Right cardiac atrium (tissue), 5 donors: ENCODE data around the gene ALPK3. TPM values are rescaled to one million over a fixed set of nuclear protein-coding genes. Genes with fewer than 3 reads are reported as not detected.

Experiments
- ATAC-seq, 2 donors: fragments of 200-7000 bp; cut with Tn5 transposase; one replicate each; pipeline versions ENCODE4 v1.8.0 to v1.9.1; 2020; ENCODE audit warnings: moderate library complexity in 2 of 2, mild to moderate bottlenecking in 1 of 2
- DNase-seq, 3 donors: peaks; one replicate each; pipeline ENCODE4 v3.0.0-alpha.2; 2020
- H3K27ac ChIP-seq: one replicate; pipeline ENCODE4 v1.5.1; 2013; ENCODE audit warnings: mild to moderate bottlenecking, low read length, control low read depth, moderate library complexity
- H3K27me3 ChIP-seq: one replicate; pipeline ENCODE4 v1.6.1; 2013; ENCODE audit not compliant: control insufficient read depth, insufficient read depth
- H3K4me1 ChIP-seq: one replicate; pipeline ENCODE4 v1.6.1; 2013; ENCODE audit warnings: low read length; ENCODE audit not compliant: control insufficient read depth, insufficient read depth
- H3K4me3 ChIP-seq: one replicate; pipeline ENCODE4 v1.5.1; 2013; ENCODE audit warnings: low read length, control low read depth
- H3K9me3 ChIP-seq: one replicate; pipeline ENCODE4 v1.6.1; 2013; ENCODE audit warnings: low read length; ENCODE audit not compliant: control insufficient read depth
- WGBS: extraction: QIAGEN DNeasy Blood & Tissue Kit; methylation state at CpG from one replicate; pipeline ENCODE4 v1.1.7; 2013; 5-methylcytosine and 5-hydroxymethylcytosine counted together
- intact Hi-C, 4 donors: fragments of 100-400 bp; cut with DNase I; formaldehyde crosslinking; loops; one replicate each; pipeline versions ENCODE4 v1.11.0 to v1.14.0; 2022 to 2023
- polyA plus RNA-seq: library from polyadenylated mRNA; stranded (reverse); fragments of 200-250 nt; gene quantifications from one replicate; pipeline ENCODE4 v1.2.3, GENCODE V29; 2013
- total RNA-seq, 4 donors: library from RNA; stranded (reverse); fragmentation: NEBNext Ultra II Directional; extraction: Animal tissue kit (Norgen Biotek cat#: 25700); gene quantifications; one replicate each; pipeline ENCODE4 v1.2.1, GENCODE V29; 2021
- donor health status: healthy with polysubstance abuse.
- donor health status: DM: no; HTN: yes; CAD: no.
- donor health status: DM: no; HTN: no; CAD: no.
- donor health status: DM: no; HTN: yes; CAD: no; lungs with severe emphysema.
- donor health status: DM: yes; HTN: yes; CAD: no.

Gene ALPK3
- total and polyA plus RNA-seq, 5 donors = 65.8 to 95.2 (median 77.6) TPM

DNA sequence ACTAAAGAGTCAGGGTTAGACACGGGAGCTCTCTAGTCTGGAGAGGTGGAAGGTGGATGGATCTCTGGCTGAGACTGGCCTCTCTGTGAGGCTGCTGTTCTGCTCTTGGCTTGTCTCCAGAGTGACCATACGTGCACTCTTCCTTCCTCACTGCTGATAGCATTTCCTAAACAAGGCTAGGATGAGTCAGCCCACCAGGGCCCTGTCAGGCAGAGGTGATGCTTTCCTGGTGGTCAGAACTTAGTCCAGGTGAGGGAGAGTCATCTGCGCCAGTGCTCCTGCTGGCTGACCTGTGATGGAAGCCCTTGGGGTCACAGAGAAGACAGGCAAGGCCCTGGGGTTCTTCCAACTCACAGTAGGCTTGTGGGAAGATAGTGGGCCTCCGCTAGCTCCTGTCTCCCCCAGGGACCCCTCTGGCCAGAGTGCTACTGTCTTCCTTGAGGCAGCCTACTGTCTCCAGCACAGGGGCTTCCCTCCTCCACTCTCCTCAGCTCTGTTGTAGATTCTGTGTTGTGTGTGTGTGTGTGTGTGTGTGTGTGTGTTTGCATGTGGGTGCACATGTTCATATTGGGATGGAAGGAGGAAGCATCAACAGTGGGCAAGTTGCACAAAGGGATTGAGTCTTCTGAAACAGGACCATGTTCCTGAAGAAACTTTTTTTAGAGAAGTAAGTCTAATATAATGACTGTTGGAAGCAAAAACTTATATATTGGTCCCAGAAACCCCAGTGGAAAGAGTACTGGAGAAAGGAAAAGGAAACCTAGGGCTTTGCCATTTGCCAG lies 16.5 kb downstream of the ALPK3 start:
- intact Hi-C loops = no loop called here
- Histone ChIP-seq H3K9me3 (no peaks in the 10 kb centered on the region), H3K27me3 (no peaks in the 10 kb centered on the region), H3K27ac (peak overlapping the region; percentile 78), H3K4me3 (no peak overlapping the region), H3K4me1 (peaks cover 31% of the 10 kb centered on the region)
- peak in 1 of 2 donors; percentile 57 for ATAC-seq
- no peak for DNase-seq
- 30% methylated on average over 4 of the region's 4 CpGs for WGBS

DNA sequence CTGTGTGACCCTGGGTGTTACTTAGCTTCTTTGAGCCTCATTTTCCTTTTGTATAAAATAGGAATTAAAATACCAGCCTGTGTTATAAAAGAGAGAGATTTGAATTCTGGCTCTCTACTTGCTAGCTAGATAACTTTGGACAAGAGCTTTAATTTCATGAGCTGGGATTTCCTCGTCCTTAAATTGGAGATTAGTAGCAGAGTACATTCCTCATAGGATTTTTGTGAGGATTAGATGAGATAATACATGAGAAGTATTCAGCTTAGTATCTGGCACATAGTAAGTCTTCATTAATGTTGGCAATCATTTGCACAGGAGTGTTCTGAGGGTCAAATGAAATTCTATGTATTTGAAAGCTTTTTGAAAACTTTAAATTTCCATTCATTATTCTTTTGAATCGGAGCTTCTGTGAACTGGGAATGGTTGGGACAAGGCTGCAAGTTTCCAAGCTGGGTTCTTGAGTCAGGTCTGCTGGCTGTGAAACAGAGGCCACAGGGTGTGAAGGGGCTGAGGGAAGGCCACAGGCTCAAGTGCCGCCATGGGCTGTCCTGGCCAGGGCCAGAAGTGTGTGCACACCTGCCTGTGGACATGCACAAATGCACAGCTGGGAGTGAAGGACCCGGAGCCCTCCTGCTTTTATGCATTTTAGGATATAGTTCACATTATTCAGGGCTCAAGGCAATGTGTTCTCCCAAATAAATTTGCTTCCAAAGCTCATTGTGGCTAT lies 17.2 kb downstream of the ALPK3 start:
- H3K4me3 ChIP-seq = no peak overlapping the region
- no peaks in the 10 kb centered on the region for H3K27me3 ChIP-seq
- ATAC-seq = no peak
- H3K9me3 ChIP-seq = no peaks in the 10 kb centered on the region
- H3K4me1 ChIP-seq = peaks cover 33% of the 10 kb centered on the region
- peak overlapping the region; percentile 55 for H3K27ac ChIP-seq
- WGBS = 69% methylated on average over 4 of the region's 4 CpGs
- peak in 1 of 3 donors; percentile 48 for DNase-seq
- intact Hi-C loops = no loop called here

DNA sequence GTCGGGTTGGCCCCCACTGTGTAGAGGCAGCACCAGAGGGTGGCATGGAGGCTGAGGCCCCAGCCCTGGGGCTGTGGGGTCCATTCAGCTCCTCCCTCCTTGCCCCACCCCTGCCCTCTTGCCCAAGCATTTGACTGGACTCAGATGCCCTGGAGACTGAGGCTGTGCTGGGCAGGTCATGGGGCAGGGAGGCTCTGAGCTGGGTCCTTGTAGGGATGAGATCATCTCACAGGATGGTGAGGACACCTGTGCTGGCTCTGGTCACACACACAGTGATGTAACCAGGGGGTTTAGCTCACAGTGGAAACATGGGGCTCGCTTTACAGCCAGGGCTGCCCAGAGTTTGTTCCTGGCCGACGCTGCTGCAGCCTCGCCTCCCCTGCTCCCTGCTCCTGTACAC lies 17.8 kb downstream of the ALPK3 start:
- no peak overlapping the region for H3K4me3 ChIP-seq
- no peaks in the 10 kb centered on the region for H3K27me3 ChIP-seq
- H3K27ac ChIP-seq = peak overlapping the region; percentile 55
- intact Hi-C loops = no loop called here
- 76% methylated on average over 5 of the region's 5 CpGs for WGBS
- ATAC-seq (no peak), DNase-seq (peak in 1 of 3 donors; percentile 36)
- H3K9me3 ChIP-seq = no peaks in the 10 kb centered on the region
- peaks cover 33% of the 10 kb centered on the region for H3K4me1 ChIP-seq

DNA sequence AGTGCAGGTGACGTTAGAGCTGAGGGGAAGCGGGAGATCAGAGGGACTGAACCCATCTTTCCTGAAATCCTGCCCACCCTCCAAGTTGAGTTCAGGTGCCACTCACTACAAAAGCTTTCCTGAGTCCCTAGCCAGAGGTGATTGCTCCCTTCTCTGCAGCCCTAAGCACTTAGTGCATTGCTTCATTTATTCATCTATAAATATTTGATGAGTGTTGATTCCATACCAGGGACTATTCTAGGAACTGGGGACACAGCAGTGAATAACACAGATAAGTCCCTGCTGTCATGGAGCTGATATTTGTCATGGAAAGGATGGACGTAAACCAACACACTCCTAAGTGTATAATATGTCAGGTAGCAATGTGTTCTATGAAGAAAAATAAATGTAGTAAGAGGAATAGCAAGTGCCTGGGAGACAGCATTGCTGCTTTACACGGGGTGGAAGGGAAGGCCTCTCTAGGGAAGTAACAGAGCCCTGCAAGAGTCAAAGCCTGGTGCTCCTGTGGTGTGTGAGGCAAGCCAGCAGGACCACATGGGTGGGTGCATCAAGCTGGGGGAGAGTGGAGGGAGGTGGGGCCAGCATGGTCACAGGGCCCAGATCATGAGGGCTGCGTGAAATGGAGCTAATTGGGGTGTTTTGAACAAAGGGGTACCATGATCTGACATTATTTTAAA lies 18.6 kb downstream of the ALPK3 start:
- ATAC-seq = peak; percentile 20 to 50
- DNase-seq = no peak
- 60% methylated on average over 5 of the region's 5 CpGs for WGBS
- no peaks in the 10 kb centered on the region for H3K9me3 ChIP-seq
- intact Hi-C loops = no loop called here
- no peak overlapping the region for H3K4me3 ChIP-seq
- peak overlapping the region; percentile 92 for H3K27ac ChIP-seq
- no peaks in the 10 kb centered on the region for H3K27me3 ChIP-seq
- peaks cover 36% of the 10 kb centered on the region for H3K4me1 ChIP-seq

DNA sequence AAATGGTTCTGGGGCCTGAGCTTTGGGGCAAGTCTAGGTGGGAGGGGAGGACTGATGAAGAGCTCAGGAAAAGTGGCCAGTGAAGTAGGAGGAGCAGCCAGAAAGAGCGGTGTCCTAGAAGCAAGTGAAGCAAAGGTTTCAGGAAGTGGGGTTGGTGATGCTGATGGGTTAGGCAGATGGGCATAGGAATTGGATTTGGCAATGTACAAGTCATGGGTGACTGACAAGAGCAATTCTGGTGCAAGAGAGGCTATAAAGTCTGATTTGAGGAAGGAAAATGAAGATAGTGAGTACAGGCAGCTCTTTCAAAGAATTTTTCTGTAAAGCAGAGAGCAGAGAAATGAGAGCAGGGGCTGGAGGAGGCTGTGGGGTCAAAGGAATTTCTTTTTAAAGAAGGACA lies 19.7 kb downstream of the ALPK3 start:
- ATAC-seq (no peak), DNase-seq (no peak)
- no peaks in the 10 kb centered on the region for H3K9me3 ChIP-seq
- H3K4me1 ChIP-seq = peaks cover 36% of the 10 kb centered on the region
- no peaks in the 10 kb centered on the region for H3K27me3 ChIP-seq
- H3K4me3 ChIP-seq = no peak overlapping the region
- 79% methylated on average over 1 of the region's 1 CpG for WGBS
- H3K27ac ChIP-seq = peak overlapping the region; percentile 92
- intact Hi-C loops = no loop called here

DNA sequence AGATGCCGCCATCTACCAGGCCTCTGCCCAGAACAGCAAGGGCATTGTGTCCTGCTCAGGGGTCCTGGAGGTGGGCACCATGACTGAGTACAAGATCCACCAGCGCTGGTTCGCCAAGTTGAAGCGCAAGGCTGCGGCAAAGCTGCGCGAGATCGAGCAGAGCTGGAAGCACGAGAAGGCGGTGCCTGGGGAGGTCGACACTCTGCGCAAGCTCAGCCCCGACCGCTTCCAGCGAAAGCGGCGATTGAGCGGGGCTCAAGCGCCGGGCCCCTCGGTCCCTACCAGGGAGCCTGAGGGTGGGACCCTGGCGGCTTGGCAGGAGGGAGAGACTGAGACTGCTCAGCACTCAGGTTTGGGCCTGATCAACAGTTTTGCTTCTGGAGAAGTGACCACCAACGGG lies 22.6 kb downstream of the ALPK3 start:
- H3K27me3 ChIP-seq = no peaks in the 10 kb centered on the region
- intact Hi-C loops = loop anchor here in 1 of 4 donors (10.0 kb wide), 1 partner anchor 75 kb away; no protein-coding TSS in a partner anchor
- H3K9me3 ChIP-seq = no peaks in the 10 kb centered on the region
- no peak overlapping the region for H3K4me3 ChIP-seq
- peaks cover 18% of the 10 kb centered on the region for H3K4me1 ChIP-seq
- WGBS = 96% methylated on average over 23 of the region's 23 CpGs
- ATAC-seq (peak in 1 of 2 donors; percentile 1), DNase-seq (peak in 2 of 3 donors; percentile 44 to 61)
- H3K27ac ChIP-seq = peak overlapping the region; percentile 85

DNA sequence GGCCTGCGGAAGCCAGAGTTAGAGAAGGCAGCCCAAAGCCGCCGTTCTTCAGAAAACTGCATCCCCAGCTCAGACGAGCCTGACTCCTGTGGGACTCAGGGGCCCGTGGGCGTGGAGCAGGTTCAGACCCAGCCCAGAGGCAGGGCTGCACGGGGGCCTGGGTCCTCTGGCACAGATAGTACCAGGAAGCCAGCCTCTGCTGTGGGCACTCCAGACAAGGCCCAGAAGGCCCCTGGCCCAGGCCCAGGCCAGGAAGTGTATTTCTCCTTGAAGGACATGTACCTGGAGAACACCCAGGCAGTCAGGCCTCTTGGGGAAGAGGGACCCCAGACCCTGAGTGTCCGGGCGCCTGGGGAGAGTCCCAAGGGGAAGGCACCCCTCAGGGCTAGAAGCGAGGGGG lies 23.1 kb downstream of the ALPK3 start:
- no peaks in the 10 kb centered on the region for H3K27me3 ChIP-seq
- H3K9me3 ChIP-seq = no peaks in the 10 kb centered on the region
- peak in 2 of 3 donors; percentile 55 to 56 for DNase-seq
- peak; percentile 5 to 7 for ATAC-seq
- intact Hi-C loops = loop anchor here in 1 of 4 donors (10.0 kb wide), 1 partner anchor 75 kb away; no protein-coding TSS in a partner anchor
- H3K4me3 ChIP-seq = no peak overlapping the region
- H3K27ac ChIP-seq = peak overlapping the region; percentile 85
- WGBS = 80% methylated on average over 10 of the region's 10 CpGs
- H3K4me1 ChIP-seq = peaks cover 13% of the 10 kb centered on the region

DNA sequence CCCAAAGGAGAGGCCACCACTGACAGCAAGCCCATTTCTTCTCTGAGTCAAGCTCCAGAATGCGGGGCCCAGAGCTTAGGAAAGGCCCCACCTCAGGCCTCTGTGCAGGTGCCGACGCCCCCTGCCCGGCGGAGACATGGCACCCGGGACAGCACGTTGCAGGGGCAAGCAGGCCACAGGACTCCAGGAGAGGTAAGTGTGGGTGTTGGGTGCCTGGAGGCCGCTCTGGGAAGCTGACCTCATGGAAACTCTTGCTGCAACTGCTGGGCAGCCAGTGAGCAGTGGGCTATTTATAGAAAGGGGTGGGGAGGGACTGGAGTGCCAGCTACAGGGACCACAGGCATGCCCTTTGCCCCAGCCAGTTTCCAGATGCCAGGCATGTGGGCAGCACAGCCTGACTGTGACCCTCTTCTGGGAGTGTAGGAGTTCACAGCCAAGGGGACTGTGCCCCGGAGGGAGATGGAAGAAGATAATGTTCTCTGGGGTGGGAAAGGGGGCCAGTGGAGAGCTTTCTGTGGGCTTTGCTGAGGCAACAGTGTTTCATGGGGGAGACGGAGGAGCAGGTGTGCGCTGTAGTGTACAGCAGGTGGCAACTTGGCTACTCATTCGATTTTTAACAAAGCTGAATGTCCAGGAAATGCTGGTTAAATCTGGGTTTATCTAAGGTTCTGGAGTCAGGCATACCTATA lies 23.7 kb downstream of the ALPK3 start:
- H3K27me3 ChIP-seq = no peaks in the 10 kb centered on the region
- 61% methylated on average over 12 of the region's 12 CpGs for WGBS
- H3K4me3 ChIP-seq = no peak overlapping the region
- no peaks in the 10 kb centered on the region for H3K9me3 ChIP-seq
- intact Hi-C loops = loop anchor here in 1 of 4 donors (10.0 kb wide), 1 partner anchor 74 kb away; no protein-coding TSS in a partner anchor
- ATAC-seq = peak; percentile 87 to 91
- peaks cover 12% of the 10 kb centered on the region for H3K4me1 ChIP-seq
- peak; percentile 78 to 86 (median 84) for DNase-seq
- H3K27ac ChIP-seq = peak overlapping the region; percentile 85

DNA sequence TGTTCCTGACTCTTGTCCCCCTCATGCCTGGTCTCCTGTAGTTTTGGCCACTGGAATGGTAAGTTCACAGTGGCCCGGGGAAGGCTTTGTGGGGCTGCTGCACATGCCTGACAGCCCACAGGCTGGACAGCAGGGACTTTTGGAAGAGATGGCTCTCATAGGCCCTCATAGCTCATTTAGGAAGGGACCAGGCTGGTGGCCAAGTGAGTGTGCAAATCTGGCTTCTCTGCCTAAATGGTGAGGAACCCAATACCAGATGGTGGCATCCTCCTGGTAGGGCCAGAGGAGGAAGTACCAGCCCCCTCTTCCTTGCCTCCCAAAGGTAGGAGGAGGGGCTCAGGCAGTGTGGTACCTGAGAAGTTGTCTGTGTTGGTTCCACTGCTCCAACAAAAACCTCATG lies 25.6 kb downstream of the ALPK3 start:
- Histone ChIP-seq H3K27ac (peak overlapping the region; percentile 73), H3K4me1 (peaks cover 10% of the 10 kb centered on the region), H3K9me3 (no peaks in the 10 kb centered on the region), H3K4me3 (no peak overlapping the region), H3K27me3 (no peaks in the 10 kb centered on the region)
- ATAC-seq (no peak), DNase-seq (no peak)
- 75% methylated on average over 1 of the region's 1 CpG for WGBS
- intact Hi-C loops = loop anchor here in 1 of 4 donors (10.0 kb wide), 1 partner anchor 72 kb away; no protein-coding TSS in a partner anchor

DNA sequence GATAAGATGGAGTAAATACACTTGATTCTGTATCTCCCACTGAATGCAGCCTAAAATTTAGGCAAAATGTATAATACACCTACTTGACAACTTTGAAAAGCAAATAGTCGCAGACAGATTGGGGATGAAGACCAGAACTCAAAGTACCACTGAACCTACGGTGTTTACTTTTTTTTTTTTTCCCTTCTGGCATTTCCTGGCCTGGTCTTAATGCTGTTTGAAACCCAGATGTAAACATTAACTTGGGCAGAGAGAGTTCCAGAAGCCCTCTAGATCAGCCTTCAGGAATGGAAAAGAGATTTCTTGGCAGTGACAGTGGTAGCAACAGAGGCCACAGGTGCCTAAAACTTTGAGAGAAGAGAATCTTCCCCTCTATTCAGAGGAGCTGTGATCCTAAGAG lies 27.8 kb downstream of the ALPK3 start:
- intact Hi-C loops = loop anchor here in 1 of 4 donors (10.0 kb wide), 1 partner anchor 70 kb away; no protein-coding TSS in a partner anchor
- Histone ChIP-seq H3K4me1 (peaks cover 5% of the 10 kb centered on the region), H3K4me3 (no peak overlapping the region), H3K27me3 (no peaks in the 10 kb centered on the region), H3K27ac (peak overlapping the region; percentile 64), H3K9me3 (no peaks in the 10 kb centered on the region)
- 63% methylated on average over 2 of the region's 2 CpGs for WGBS
- no peak for DNase-seq
- no peak for ATAC-seq
